Ureter (tissue), 1 donor: ENCODE data around the gene DMTF1. TPM values are rescaled to one million over a fixed set of nuclear protein-coding genes. Genes with fewer than 3 reads are reported as not detected.
"Not testable (repeated sequence)": the region's sequence is repeated elsewhere in the genome, so short reads cannot be mapped to it uniquely, and the experiment has no call there.

ENCODE experiments used
- DNase-seq: peaks from one replicate; pipeline ENCODE4 v3.0.0-alpha.2; 2020; ENCODE audit warnings: low spot score
- total RNA-seq: library from RNA; stranded (reverse); gene quantifications from one replicate; pipeline ENCODE4 v1.2.4, GENCODE V29; 2023
- donor health status: DM: yes; HTN: yes; CAD: no.

DMTF1 gene
- total RNA-seq, 1 donor from 2014 or later: 92.4 TPM

- no peak for DNase-seq
Observed at GRCh38 chr7:87225696-87226095, 73.4 kb downstream of the DMTF1 start.

- no peak for DNase-seq
Observed at GRCh38 chr7:87226495-87226894, 74.2 kb downstream of the DMTF1 start.

GRCh38 chr7:87231258-87231657 is 79.0 kb downstream of the DMTF1 start:
- DNase-seq: no peak

GRCh38 chr7:87231711-87232110 is 79.5 kb downstream of the DMTF1 start:
- no peak for DNase-seq

- no peak for DNase-seq
Observed at GRCh38 chr7:87234949-87235348, 82.7 kb downstream of the DMTF1 start.

GRCh38 chr7:87238464-87239051 is 86.3 kb downstream of the DMTF1 start:
- not testable (repeated sequence) for DNase-seq

GRCh38 chr7:87245671-87246070 is 93.4 kb downstream of the DMTF1 start:
- not testable (repeated sequence) for DNase-seq

Other genes starting within 250 kb of the DMTF1 start
- 24.5 TPM for gene ELAPOR2, start 92.8 kb upstream of the DMTF1 start, total RNA-seq
- 39.3 TPM for gene TMEM243, start 67.3 kb downstream of the DMTF1 start, total RNA-seq
- 96.9 TPM for gene CROT, start 193.2 kb downstream of the DMTF1 start, total RNA-seq